Measurements from ENCODE around the gene HSPG2.

DNA sequence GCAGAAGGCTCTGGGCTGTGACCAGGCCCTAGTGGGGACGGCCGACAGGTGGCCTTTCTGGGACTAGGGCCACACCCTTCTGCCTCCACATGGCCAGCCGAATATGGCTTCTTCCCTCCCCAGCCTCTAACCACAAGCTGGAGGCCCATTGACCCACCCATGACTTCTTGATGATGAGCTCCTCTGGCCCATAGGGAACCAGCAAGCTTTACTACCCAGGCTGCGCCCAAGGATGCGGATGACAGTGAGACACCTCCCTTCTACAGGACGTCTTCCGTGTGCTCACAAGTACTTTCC is 84.0 kb downstream of the HSPG2 start:
- TF ChIP-seq, protein P1, sequence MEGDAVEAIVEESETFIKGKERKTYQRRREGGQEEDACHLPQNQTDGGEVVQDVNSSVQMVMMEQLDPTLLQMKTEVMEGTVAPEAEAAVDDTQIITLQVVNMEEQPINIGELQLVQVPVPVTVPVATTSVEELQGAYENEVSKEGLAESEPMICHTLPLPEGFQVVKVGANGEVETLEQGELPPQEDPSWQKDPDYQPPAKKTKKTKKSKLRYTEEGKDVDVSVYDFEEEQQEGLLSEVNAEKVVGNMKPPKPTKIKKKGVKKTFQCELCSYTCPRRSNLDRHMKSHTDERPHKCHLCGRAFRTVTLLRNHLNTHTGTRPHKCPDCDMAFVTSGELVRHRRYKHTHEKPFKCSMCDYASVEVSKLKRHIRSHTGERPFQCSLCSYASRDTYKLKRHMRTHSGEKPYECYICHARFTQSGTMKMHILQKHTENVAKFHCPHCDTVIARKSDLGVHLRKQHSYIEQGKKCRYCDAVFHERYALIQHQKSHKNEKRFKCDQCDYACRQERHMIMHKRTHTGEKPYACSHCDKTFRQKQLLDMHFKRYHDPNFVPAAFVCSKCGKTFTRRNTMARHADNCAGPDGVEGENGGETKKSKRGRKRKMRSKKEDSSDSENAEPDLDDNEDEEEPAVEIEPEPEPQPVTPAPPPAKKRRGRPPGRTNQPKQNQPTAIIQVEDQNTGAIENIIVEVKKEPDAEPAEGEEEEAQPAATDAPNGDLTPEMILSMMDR (IDR thresholded peaks at IDR 0.05; ENCODE audit: insufficient read depth, low read length), result no peak
- TF ChIP-seq, protein P2, sequence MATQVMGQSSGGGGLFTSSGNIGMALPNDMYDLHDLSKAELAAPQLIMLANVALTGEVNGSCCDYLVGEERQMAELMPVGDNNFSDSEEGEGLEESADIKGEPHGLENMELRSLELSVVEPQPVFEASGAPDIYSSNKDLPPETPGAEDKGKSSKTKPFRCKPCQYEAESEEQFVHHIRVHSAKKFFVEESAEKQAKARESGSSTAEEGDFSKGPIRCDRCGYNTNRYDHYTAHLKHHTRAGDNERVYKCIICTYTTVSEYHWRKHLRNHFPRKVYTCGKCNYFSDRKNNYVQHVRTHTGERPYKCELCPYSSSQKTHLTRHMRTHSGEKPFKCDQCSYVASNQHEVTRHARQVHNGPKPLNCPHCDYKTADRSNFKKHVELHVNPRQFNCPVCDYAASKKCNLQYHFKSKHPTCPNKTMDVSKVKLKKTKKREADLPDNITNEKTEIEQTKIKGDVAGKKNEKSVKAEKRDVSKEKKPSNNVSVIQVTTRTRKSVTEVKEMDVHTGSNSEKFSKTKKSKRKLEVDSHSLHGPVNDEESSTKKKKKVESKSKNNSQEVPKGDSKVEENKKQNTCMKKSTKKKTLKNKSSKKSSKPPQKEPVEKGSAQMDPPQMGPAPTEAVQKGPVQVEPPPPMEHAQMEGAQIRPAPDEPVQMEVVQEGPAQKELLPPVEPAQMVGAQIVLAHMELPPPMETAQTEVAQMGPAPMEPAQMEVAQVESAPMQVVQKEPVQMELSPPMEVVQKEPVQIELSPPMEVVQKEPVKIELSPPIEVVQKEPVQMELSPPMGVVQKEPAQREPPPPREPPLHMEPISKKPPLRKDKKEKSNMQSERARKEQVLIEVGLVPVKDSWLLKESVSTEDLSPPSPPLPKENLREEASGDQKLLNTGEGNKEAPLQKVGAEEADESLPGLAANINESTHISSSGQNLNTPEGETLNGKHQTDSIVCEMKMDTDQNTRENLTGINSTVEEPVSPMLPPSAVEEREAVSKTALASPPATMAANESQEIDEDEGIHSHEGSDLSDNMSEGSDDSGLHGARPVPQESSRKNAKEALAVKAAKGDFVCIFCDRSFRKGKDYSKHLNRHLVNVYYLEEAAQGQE (IDR thresholded peaks at IDR 0.05; ENCODE audit: insufficient replicate concordance, low read depth), result no peak
